HFFc6 (cell line): ENCODE measurements around the gene PRKAG2. TPM values are rescaled to one million over a fixed set of nuclear protein-coding genes. Genes with fewer than 3 reads are reported as not detected.

ENCODE experiments used
- DNase-seq: peaks from one replicate; pipeline ENCODE4 v3.0.0-alpha.2; 2018
- H3K27ac Mint-ChIP-seq: 2 replicates; pipeline ENCODE4 v1.8.0; 2020; ENCODE audit warnings: mild to moderate bottlenecking, mixed read lengths
- H3K27me3 Mint-ChIP-seq: 2 replicates; pipeline ENCODE4 v1.8.0; 2021; ENCODE audit warnings: mild to moderate bottlenecking, moderate library complexity, mixed read lengths; ENCODE audit not compliant: insufficient read depth
- H3K36me3 Mint-ChIP-seq: 2 replicates; pipeline ENCODE4 v1.8.0; 2021; ENCODE audit warnings: low read depth, mixed read lengths
- H3K4me1 Mint-ChIP-seq: 2 replicates; pipeline ENCODE4 v1.8.0; 2020; ENCODE audit warnings: low read depth, mixed read lengths
- H3K4me3 Mint-ChIP-seq: 2 replicates; pipeline ENCODE4 v1.8.0; 2020; ENCODE audit warnings: mild to moderate bottlenecking, moderate library complexity, mixed read lengths
- H3K9me3 Mint-ChIP-seq: 2 replicates; pipeline ENCODE4 v1.8.0; 2020; ENCODE audit warnings: mild to moderate bottlenecking, mixed read lengths
- CTCF ChIP-seq: fragments of 200-600 bp; sonication (generic); IDR thresholded peaks from 2 replicates; pipeline ENCODE4 v1.5.0; 2021; ENCODE audit warnings: antibody characterized with exemption, mild to moderate bottlenecking
- total RNA-seq, 6 experiments: library from RNA; stranded (reverse); fragmentation: NEBNext Ultra II Directional; extraction: Animal tissue kit (Norgen Biotek cat#: 25700); gene quantifications; 2 replicates in 1 of 6; 3 replicates in 5 of 6; pipeline ENCODE4 v1.2.3, GENCODE V29; 2021

Gene PRKAG2
- total RNA-seq, 6 experiments from 2014 or later = 15.1 to 19.2 (median 18.4) TPM

GRCh38 chr7:151735186-151735850 is 141.6 kb downstream of the PRKAG2 start:
- peaks cover 33% of the 10 kb centered on the region for H3K4me1 Mint-ChIP-seq
- H3K4me3 Mint-ChIP-seq = peak overlapping the region; percentile 54
- no peak for DNase-seq
- no peaks in the 10 kb centered on the region; the same call in 1 of the 2 replicates for H3K27me3 Mint-ChIP-seq
- no peak for TF ChIP-seq CTCF
- no peaks in the 10 kb centered on the region for H3K9me3 Mint-ChIP-seq
- H3K27ac Mint-ChIP-seq = peak overlapping the region; percentile 51; the same call in 1 of the 2 replicates
- peaks cover 4% of the 10 kb centered on the region; the same call in 1 of the 2 replicates for H3K36me3 Mint-ChIP-seq

- Mint-ChIP-seq H3K27me3 (no peaks in the 10 kb centered on the region; the same call in 1 of the 2 replicates), H3K36me3 (no peaks in the 10 kb centered on the region), H3K4me1 (peaks cover 41% of the 10 kb centered on the region), H3K4me3 (no peak overlapping the region), H3K27ac (no peak overlapping the region), H3K9me3 (no peaks in the 10 kb centered on the region)
- TF ChIP-seq CTCF = peak; percentile 7; the same call in 1 of the 2 replicates
- DNase-seq = no peak
These were observed 143.9 kb downstream of the PRKAG2 start for GRCh38 chr7:151732834-151733592.

GRCh38 chr7:151732292-151732691 is 144.6 kb downstream of the PRKAG2 start:
- no peak for DNase-seq
- Mint-ChIP-seq H3K36me3 (no peaks in the 10 kb centered on the region), H3K4me1 (peaks cover 44% of the 10 kb centered on the region), H3K27ac (no peak overlapping the region), H3K9me3 (no peaks in the 10 kb centered on the region), H3K27me3 (no peaks in the 10 kb centered on the region), H3K4me3 (no peak overlapping the region)
- no peak for TF ChIP-seq CTCF

GRCh38 chr7:151731022-151731441 is 145.9 kb downstream of the PRKAG2 start:
- no peak for DNase-seq
- no peak overlapping the region for H3K4me3 Mint-ChIP-seq
- H3K27me3 Mint-ChIP-seq = no peaks in the 10 kb centered on the region
- no peak overlapping the region for H3K27ac Mint-ChIP-seq
- peaks cover 44% of the 10 kb centered on the region for H3K4me1 Mint-ChIP-seq
- no peaks in the 10 kb centered on the region for H3K9me3 Mint-ChIP-seq
- no peaks in the 10 kb centered on the region for H3K36me3 Mint-ChIP-seq
- TF ChIP-seq CTCF = no peak

GRCh38 chr7:151730591-151730990 is 146.3 kb downstream of the PRKAG2 start:
- no peaks in the 10 kb centered on the region for H3K27me3 Mint-ChIP-seq
- DNase-seq = no peak
- H3K9me3 Mint-ChIP-seq = no peaks in the 10 kb centered on the region
- no peak overlapping the region for H3K4me3 Mint-ChIP-seq
- H3K27ac Mint-ChIP-seq = no peak overlapping the region
- peaks cover 42% of the 10 kb centered on the region for H3K4me1 Mint-ChIP-seq
- H3K36me3 Mint-ChIP-seq = no peaks in the 10 kb centered on the region
- no peak for TF ChIP-seq CTCF
